Fibroblast of lung (primary cell): ENCODE data around the gene RPS25.

Source experiments
- CTCF ChIP-seq, 2 donors: IDR thresholded peaks in 1 of 2; conservative IDR thresholded peaks in 1 of 2; 1 replicate in 1 of 2; 2 replicates in 1 of 2; pipeline ENCODE4 v1.5.1; 2011 to 2012; ENCODE audit warnings: low read length in 2 of 2, control low read depth in 1 of 2, inconsistent platforms in 1 of 2, low read depth in 1 of 2, mild to moderate bottlenecking in 1 of 2
- EZH2 ChIP-seq: IDR thresholded peaks from 2 replicates; pipeline ENCODE4 v1.5.1; 2012; ENCODE audit warnings: low read length, control low read depth, mild to moderate bottlenecking; ENCODE audit errors: missing control alignments

DNA sequence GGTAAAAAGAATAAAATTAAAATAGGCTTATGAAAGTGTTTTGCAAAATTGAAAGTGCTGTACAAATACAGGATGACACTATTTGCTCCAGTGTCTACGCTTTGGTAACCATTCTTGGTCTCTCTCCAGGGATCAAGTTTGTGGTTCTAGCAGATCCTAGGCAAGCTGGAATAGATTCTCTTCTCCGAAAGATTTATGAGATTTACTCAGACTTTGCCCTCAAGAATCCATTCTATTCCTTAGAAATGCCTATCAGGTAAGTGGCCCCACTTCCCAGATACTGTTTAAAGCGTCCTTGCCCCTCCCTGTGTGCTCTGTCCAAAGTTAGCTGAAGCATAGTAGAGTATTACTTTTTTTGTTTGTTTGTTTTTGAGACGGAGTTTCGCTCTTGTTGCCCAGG lies 3.5 kb upstream of the RPS25 start:
- TF ChIP-seq CTCF (conservative IDR thresholded peaks at IDR 0.05 in 1 of 2, IDR thresholded peaks at IDR 0.05 in 1 of 2; ENCODE audit: low read depth in 1 of 2, low read length in 2 of 2) (no peak), EZH2 (no peak)
